GM20431 (cell line): Measurements from ENCODE around the gene DOCK1.

Source experiments
- in situ Hi-C: fragments of 300-500 bp; cut with MseI, MboI; formaldehyde crosslinking; loops from one replicate; pipeline ENCODE4 v1.15.0; 2020; ENCODE audit warnings: low sequenced_read_pairs; ENCODE audit not compliant: unreplicated experiment

The DOCK1 gene

DNA sequence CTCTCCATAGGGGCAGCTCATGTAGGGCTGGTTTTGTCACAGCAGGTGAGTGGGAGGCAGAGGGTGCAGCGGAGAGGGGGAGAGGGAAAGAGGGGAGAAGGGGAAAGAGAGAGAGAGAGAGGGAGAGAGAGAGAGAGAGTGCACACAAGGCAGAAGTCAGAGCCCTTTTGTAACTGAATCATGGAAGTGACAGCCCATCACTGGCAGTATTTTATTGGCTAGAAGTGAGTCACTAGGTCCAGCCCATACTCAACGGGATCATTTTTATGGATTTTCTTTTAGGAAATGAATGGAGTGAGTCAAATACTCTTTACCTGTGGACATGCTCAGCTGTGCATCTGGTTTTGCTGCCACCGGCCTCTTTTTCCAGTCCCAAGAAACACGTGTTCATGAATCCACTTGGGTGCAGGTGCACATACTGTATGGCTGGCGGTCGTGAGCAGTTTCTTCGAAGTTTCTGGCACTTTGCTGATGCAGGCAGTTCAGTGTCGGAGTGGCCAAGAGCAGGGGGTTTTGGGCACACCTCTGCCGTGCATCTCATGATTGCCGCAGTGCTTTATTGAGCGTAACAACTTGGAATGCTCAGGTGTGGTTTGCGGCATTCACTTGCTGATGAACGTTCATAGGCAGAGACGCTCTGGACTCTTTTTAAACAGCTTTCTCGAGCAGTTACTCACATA is 40.3 kb downstream of the DOCK1 start:
- in situ Hi-C loops = no loop called here

DNA sequence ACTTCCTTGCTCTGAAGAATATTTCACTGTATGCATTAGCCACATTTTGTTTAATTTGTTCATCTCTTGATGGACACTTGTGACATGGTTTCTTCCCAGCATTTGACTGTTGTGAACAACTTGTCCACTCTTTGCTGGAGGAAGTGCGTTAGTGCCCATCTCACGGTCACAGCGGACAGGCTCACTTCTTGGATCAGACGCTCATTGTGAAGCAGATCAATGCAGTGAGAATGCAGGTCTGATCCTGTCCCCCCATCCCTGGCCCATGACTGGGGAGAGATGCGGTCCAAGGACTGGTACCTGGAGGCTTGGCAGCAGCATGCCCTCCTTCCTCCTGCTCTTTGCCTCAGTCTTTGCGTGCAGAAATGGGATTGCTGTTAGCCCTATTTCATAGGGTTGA is 41.5 kb downstream of the DOCK1 start:
- in situ Hi-C loops = no loop called here

DNA sequence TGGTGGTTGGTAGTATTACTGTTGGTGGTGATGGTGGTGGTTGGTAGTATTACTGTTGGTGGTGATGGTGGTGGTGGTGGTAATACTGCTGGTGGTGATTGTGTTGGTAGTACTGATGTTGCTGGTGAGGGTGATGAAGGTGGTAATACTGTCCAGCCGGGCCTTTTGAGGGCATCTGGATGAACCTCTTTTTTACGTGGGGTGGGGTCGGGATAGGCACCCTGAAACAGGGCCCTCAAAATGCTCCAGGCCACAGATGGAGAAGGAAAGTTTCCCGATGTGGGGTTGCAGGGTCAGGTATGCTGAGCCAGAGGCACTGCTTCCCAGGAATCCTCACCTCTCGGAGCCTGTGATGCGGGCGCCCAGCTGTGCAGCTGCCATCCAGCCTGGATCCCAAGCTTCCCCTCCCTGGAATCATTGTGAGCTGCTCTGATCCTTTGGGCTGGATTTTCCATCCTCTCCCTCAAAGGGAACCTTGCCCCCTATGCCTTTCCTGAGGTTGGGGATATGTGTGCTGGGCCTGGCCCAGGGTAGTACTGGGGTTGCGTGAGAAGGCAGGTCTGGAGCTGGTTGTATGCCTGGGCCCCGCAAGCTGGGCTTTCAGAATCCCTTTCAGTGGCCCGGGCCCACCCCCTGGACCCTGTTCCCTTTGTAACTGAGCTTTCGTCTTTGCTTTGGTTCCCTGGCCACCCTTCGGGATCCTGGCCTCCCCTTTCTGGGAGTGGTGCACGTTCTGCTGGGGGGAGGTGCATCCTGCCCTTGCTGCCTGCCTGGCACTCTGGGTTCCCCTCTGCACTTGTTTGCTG is 43.3 kb downstream of the DOCK1 start:
- in situ Hi-C loops = no loop called here

DNA sequence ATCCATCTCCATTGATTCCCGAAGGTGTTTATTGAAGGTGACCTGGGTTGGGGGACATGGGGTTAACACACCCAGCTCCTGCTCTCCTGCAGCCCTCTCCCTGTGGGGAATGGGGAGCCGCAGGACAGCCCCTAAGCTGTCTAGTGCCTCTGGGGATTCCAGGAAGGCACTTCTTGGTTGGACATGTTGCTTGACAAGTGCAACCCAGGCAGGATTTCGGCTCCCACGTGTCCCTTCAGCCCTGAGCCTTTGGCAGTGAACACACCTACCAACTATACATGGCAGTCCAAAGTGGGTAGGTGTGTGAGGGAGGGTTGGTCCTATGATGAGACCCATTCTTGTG is 43.9 kb downstream of the DOCK1 start:
- in situ Hi-C loops = no loop called here

DNA sequence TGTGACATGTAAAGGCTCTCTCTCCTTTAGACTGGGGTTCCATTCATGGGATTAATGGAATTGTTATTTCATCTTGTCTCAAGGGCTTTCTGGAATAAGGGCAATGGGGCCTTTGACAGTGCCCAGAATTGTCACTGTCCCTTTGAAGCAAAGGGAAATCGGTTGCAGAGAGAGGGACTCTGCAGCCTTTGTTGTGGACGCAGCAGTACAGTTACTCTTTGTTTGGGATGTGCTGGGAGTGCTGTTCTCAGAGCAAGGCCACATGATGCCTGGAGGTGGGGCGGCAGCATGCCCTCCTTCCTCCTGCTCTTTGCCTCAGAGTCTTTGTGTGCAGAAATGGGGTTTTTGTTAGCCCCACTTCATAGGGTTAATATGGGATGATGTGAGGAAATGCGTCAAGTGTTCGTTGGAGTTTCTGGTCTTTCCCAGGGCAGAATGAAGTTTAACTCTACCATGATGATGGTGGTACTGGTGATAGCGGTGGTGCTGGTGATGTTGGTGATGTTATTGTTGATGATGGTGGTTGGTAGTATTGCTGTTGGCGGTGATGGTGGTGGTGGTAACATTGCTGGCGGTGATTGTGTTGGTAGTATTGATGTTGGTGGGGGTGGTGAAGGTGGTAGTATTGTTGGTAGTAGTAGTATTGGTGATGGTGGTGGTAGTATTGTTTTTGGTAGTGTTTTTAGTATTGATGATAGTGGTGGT is 45.3 kb downstream of the DOCK1 start:
- in situ Hi-C loops = no loop called here

DNA sequence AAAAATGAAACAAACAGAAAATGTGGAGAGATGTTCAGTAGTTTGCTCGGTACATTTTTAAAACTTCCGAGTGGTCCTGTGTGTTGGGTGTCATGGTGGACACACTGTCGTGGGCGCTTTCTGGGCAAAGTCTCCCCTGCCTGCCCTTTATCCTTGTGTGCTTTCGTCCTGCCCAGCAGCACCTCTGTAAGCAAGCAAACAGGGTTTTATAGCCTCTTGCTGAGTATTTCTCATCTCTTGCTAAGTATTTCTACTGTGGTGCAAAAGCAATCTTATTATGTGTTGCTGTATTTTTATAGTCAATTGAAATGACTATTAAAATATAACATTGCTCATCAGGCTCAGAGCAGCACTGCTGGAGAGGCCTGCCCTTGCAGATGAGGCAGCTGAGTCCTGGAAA is 48.7 kb downstream of the DOCK1 start:
- in situ Hi-C loops = no loop called here

DNA sequence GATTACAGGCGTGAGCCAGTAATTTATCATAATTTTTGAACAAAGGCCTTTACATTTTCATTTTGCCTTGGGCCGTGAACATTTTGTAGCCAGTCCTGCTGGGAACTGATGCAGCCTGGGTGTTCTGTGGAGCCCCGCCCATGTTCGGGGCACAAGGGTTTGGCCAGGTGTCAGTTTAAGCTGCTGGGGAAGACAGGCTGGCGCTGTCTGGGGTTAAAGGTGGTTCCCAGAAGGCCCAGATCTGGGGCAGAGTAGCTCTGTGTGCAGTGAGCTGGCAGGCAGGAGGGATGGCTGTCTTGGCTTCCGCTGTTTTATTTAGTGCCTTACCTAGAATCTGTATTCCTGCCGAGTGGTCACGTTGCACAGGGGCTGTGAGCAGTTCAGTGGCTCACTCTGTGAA is 50.2 kb downstream of the DOCK1 start:
- in situ Hi-C loops = no loop called here

DNA sequence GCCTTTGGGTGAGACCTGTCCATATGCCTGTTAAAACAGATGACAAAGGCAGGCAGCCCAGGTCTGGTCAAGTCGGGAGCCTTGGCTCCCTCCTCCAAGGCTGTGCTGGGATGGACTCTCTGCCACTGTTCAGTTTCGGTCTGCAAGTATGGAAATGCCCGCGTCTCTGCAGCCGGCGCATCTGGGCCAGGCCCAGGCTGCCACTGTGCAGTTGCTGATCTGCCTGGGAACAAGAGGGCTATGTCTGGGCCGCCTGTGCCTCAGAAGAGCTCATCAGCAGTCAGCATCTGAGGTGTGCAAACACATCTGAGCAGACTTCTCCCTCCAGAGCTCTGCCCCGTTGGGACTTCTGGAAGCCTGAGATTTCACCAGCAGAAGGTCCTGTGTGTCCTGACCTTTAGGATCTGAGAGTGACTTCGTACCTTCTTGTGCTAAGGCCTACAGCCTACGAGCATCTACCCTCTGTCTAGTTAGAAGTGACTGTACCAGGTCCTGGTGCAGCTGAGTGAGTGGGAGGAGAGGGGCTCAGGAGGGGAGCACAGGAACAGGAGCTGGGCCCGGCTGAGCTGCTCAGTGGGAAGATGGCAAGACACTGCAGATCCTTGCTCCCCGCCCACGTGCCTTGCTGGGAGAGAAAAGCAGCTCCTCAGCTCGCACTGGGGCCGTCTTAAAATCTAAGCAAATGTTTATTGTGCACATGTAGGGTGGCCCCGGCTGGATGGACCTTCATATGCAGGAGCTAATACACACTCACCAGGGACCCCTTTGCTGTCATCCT is 50.9 kb downstream of the DOCK1 start:
- in situ Hi-C loops = no loop called here

DNA sequence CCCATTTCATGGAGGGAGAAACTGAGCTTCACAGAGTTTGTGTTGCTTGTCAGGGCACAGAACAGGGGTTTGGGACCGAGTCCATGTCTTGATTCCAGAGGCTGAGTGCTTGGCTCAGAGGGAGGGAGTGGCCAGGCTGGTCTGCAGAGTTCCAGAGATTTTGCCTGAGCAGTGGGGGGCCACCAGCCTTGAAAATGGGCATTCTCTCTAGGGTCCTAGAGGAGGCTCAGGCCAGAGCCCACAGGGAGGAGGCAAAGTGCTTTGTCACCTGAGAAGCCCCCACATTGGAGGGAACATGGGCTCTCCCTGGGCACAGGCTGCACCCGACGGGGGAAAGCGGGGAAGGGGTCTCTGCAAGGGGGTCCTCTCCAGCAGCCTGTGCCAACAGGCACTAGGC is 51.5 kb downstream of the DOCK1 start:
- in situ Hi-C loops = no loop called here

DNA sequence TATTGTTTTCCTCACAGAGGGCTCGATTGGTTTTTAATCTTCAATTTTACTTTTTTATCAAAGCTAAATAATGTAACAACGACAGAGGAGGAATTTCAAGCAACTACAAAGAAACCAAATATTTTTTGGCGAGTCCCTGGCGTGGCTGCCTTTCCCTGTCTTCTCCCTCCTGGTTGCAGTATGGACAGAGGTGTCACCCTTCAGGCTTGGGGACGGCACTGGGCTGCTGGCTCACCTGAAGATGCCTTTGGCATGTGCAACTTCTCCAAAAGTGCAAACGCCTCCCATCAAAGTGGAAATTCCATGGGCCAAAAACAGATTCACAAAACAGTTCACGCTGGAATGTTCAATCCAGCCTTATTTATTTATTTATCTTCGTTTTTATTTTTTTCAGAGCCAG is 51.9 kb downstream of the DOCK1 start:
- in situ Hi-C loops = no loop called here

DNA sequence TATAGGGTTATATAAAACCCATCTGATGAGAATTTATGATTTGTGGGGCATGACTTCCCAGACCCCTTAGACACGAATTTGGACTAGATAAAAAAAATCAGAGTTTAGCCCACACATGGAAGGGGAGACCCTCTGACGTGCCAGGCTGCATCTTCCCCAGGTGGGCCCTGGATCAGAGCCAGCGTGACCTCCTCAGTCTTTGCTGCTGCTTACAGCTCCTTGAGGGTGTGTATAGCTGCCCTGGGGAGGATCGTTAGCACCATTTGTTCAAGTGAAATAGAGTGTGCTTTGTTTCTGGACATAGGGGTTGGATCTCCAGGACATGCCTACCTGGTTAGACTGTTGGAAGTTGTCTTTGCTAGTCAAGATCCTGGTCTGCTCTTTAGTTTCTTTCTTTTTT is 54.2 kb downstream of the DOCK1 start:
- in situ Hi-C loops = no loop called here

DNA sequence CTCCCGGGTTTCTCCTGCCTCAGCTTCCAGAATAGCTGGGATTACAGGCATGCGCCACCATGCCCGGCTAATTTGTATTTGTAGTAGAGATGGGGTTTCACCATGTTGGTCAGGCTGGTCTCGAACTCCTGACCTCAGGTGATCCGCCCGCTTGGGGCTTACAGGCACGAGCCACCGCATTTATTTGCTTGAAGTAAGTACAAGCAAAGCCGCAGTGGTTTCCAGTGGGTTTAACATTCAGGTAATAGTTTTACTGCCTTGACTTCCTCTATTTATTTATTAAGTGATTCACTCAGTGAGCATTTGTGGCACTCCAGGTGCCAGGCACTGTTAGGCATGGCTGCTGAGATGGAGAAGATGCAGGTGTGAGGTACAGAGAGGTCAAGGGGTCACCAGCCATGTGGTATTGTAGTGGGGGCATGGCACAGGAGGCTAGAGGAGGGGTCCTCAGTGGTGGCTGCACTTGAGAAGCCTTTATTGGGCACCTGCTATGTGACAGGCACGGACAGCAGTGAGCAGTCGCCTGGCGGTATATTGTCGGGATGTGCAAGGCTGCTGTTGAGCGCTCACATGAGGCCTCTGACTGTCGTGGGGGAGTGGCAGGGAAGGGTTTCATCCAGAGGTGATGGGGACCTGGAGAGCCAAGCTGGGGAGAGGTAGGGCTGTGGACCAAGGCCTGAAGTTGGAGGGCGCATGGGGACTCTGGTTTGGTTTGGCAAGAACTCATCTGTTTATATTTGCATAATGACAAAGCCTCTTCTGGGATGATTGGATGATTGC is 54.9 kb downstream of the DOCK1 start:
- in situ Hi-C loops = no loop called here

DNA sequence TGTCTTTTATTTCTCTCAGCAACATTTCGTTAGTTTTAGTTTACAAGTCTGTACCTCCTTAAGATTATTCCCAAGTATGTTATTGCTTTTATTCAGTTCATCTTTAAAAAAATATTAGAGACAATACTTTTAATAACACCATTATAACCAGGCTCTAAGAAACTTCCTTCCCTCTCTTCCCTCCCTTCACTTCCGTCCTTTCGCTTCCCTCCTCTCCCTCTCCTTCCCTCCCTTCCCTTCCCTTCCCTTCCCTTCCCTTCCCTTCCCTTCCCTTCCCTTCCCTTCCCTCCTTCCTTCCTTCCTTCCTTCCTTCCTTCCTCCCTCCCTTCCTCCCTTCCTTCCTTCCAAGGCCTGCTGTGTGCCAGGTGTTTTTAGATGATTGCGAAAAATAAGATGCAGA is 58.1 kb downstream of the DOCK1 start:
- in situ Hi-C loops = no loop called here

DNA sequence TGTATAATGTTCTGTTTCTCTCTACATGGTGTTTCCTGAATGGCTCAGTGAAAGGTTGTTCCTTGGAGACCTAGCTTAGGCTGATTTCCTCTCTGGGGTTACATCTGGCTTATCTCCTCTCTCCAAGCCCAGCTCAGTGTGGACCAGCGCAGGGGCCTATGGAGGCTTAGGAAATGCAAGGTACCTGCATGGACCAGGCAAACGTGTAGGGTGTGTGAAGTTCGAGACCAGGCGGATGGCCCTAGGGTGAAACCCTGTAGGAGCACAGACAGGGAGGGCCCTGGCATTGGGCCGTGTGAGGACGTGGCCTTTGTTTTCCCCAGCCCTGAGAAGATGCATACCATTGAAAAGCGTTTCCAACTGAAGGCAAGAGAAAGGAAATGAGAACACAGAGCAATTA is 59.0 kb downstream of the DOCK1 start:
- in situ Hi-C loops = no loop called here

DNA sequence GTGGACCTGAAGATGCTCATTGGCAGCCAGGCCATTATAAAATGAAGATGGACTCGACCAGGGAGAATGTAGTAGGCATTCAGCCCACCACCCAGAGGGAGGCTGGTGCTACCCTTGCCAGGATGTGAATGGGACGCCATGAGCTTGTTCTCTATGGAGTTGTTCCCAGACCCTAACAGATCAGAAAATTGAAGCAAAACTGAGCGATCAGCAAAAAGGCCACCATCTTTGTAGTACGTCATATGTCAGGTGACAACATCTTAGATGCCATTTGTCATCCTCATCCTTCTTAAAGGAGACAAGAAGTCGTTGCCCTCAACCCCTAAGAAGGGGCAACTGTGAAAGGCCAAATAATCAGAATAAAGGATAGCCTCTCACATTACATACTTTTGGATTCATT is 61.7 kb downstream of the DOCK1 start:
- in situ Hi-C loops = no loop called here

DNA sequence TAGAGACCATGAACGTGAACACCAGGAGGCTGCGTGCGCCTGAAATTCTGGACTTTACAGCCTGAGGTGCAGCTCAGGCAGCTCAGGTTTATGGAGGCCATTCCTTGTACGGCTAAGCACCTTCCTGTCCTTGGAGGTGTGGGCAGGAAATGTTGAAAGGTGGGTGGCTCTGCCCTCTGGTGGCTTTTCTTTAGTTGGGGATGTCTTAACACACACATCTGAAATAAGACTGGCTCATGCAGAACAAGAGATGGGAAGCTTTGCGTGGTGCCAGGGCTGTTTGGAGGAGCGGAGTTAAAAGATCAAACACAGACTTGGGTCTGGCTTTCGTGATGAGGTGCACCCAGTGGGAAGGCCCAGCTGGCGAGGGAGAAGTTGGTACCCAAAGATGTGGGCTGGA is 64.1 kb downstream of the DOCK1 start:
- in situ Hi-C loops = no loop called here

DNA sequence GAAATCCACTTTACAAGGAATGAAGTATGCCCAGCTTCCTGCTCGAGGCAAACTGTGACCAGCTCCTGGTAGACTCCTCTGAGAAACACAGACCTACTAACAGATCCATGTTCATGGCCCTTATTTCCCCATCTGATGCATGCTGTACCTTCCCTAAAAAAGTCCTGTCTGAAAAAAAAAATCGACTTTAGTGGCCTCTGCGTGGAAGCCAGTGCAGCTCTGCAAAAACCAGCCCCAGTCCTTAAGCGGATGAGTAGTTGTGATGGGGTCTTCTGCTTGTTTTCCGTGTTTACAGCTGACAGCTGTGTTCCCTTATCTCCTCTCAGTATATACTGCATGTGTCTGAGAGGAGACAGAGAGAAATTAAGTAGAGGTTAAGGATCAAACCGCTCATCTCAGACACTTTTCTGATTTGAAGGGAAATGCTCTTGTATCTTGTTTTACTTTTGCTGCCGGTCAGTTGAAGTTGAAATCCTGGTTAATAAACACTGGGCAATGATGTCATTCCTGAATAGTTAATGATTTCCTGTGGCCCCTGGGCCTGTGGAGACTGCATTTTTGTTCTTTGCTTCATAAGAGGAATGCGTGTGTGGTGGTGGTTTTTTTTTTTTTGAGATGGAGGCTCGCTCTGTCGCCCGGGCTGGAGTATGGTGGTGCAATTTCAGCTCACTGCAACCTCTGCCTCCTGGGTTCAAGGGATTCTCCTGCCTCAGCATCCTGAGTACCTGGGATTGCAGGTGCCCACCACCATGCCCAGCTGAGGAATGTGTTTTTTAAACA is 67.6 kb downstream of the DOCK1 start:
- in situ Hi-C loops = no loop called here

DNA sequence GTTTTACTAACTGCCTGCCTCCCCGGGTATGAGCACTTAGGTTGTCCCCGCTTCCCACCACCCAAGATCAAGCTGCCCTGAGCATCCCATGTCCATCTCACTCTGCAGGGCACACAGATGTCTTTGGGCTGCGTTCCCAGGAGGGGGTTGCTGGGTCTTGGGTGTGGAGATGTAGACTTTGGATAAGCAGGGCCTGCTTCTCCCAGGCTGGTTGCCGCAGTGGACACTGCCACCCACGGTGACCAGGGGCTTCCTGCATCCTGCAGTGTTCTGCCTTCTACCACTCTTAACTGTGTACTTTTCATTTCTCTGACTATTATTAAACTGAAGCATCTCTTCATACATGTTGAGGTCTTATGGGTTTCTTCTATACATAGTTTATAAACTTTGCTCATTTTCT is 70.0 kb downstream of the DOCK1 start:
- in situ Hi-C loops = no loop called here

DNA sequence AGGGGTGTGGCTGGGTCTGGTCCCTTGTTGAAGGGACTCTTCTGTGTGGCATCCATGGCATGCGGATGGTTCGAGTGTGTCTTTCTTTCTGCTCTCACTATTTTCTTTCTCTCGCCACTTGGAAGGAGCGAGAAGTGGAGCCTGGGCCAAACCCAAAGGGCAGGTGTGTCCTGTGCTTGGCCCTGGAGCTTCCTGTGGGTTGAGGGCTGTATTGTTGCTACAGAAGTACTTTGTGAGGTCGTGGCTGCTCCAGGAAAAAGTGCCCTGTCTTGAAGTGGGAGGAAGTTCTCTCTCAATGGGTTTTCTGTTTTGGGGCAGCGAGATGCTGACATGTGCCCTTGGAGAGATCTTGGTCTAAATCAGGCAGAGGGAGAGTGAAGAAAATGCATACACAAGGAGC is 72.0 kb downstream of the DOCK1 start:
- in situ Hi-C loops = no loop called here
